SHP77 treated with DMSO at 0.1 percent for 48 hours (cell line): ENCODE data around the gene VAMP1.

Experiments
- DNase-seq: peaks from one replicate; lab custom pipeline; 2025; lab: John Stamatoyannopoulos, UW

VAMP1 gene

DNA sequence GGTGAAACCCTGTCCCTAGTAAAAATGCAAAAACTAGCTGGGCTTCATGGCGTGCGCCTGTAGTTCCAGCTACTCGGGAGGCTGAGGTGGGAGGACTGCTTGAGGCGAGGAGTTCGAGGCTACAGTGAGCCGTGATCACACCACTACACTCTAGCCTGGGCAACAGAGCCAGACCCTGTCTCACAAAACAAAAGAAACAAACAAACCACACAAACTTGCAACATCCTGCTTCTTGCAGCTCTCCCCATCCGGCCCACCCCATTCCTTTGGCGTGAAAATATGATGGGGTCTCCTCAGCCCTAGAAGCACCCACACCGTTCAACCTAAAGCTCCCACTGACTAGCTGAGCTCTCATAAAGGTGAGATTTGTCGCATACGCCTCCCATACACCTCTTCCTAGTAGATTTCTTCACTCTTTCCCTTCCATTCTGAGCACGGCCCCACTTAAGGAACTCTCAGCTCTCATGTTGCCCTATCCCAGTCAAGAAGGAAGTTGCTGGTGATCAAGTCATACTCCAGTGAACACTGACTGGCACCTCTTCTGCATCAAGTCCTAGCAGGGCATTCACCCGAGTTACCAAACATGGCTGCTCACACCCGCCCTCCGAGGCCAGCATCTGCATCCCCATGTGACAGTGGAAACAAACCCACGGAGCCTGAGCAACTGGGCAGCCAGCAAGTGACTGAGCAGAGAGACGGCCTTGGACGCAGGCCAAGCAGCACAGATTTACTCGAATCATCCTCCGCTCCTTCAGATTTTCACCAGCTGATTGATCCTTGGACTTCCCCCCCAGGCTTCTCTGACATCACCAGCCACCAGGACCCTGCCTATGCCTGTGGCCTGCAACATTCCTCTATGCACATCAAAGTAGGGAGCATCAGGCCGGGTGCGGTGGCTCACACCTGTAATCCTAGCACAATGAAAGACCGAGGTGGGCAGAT lies 44.6 kb downstream of the VAMP1 start:
- DNase-seq: no peak

DNA sequence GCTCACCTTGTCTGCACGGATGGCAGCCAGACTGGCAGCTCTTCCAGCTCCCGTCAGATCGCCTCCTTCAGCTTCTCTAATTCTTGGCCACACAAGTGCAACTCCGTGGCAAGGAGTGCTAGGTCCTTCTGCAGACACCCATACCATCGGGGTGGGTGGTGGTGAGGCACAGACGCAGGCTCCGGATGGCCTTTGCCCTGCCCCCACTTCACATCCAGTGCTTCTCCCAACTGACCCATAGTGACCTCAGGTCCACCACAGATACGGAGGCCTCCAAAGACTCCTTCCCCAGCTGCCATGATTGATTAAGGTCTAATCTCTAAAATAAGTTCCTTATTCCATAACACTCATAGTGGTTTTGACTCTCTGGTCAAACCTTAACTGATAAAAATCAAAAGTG lies 45.6 kb downstream of the VAMP1 start:
- no peak for DNase-seq

DNA sequence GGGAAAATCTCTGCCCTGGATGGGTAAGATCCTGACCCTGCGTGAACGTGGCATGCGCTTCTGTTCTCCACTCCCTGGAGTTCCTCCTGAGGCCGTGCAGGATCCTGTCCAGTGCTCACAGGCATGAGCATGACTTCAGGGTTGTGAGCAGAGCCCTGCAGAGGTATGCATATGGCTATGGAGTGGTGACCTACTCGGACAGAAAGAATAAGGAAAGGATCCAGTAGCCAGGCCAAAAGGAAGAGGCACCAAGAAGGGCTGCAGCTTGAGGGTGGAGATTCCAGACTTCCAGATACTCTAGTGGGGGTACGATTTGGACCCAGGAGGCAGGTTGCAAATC lies 46.5 kb downstream of the VAMP1 start:
- no peak for DNase-seq

DNA sequence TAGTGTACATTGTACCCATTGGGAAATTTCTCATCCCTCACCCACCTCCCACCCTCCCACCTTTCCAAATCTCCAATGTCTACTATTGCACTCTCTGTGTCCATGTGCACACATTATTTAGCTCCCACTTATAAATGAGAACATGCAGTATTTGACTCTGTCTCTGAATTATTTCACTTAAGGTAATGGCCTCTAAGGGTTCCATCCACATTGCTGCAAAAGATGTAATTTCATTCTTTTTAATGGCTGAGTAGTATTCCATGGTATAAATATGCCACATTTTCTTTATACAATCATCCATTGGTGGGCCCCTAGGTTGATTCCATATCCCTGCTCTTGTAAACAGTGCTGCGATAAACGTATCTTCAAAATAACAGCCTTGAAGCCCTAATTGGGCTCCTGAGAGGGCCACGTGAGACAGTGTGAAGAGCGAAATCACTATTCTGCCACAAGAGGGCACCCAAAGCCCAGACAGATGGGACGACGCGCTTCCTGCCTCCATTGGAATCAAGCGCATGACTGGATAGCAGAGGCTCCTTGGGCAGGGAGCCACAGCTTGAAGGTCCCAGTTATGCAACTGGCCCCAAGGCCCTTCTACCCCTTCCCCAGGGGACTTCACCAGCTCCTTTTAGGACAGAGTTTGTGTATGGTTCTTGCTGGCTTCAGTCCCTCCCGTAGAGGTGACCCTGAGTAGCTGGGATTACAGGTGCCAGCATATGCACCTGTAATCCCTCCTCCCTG lies 47.0 kb downstream of the VAMP1 start:
- DNase-seq: peak; percentile 45

DNA sequence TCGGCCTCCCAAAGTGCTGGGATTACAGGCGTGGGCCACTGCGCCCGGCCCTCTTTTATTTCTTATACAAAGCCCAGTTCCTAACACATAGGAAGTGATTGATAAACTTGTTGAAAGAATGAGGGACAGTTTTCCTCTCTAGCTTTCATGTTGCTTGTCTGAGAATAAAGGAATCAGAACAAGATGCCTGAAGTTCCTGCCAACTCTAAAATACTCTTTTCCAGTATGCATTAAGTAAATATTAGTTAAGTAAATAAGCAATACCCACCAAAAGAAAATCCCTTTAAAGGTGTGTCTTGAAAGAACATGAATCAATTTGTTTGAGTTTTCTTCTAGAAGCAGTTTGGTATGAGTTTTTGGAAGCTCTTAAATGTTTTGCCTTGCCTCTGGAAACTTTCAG lies 50.1 kb downstream of the VAMP1 start:
- DNase-seq: no peak

DNA sequence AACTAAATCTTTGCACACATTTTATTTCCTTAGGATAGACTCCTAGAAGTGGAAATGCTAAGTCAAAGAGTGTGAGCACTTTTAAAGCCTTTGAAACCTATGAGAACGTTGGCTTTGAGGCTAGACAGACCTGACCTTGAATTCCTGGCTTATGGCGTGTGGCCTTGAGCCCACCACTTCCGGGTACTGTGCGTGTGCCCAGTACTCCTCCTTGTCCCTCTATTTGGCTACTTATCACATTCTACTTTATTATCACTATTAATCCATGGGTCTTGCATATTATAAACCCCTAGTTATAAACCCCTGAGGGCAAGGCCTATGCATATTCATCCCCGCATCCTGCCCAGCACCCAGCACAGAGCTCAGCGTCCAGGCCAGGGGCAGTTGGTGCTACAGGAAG lies 51.7 kb downstream of the VAMP1 start:
- DNase-seq: no peak

DNA sequence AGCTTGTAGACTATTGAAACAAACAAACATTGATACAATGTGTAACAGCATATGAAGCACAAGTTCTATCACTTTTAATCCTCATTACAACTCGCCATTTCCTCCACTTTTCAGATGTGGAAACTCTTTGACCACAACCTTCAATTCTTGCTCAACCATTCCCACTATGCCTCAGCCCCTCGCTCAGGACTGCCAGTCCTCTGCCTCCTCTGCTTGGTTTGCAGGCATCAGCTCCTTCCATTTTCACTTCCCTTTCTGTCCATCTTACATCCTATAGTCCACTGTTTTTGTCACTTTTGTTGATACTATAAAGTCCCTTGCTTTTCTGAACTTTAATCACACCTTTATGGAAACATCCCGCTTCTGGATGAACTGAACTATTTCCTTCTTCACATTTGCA lies 53.9 kb downstream of the VAMP1 start:
- DNase-seq: no peak
